OCI-LY7 (cell line): ENCODE measurements around the gene FGF7.

Experiments
- EZH2phosphoT487 ChIP-seq: fragments of 200-600 bp; sonication (generic); IDR thresholded peaks from 2 replicates; pipeline ENCODE4 v1.6.1; 2018; ENCODE audit warnings: low read depth, borderline replicate concordance, mild to moderate bottlenecking, mixed run types, antibody characterized with exemption, low read length, moderate library complexity, mixed read lengths
- TF ChIP-seq, protein P1 (sequence below): fragments of 200-600 bp; sonication (generic); conservative IDR thresholded peaks from 2 replicates; pipeline ENCODE4 v1.5.1; 2014; ENCODE audit warnings: mild to moderate bottlenecking, antibody characterized with exemption, low read length, moderate library complexity, mixed read lengths

DNA sequence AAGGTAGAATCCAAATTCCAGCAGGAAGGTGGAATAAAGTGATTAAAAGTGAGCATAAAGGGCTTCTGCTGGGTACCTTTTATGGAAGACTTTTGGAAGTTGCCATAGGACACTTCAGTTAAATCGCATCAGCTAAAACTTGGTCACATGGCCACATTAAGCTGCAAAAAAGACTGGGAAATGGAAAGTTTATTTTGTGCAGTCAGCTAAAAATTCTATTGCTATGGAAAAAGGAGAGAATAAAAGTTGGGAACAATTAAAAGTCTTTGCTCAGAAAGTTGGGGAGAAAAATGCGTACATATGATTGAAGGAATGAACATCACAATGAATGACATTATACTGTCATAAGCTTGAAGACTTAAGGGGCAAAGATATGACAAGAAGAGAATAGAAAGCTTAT is 49.3 kb downstream of the FGF7 start:
- TF ChIP-seq, protein P1, sequence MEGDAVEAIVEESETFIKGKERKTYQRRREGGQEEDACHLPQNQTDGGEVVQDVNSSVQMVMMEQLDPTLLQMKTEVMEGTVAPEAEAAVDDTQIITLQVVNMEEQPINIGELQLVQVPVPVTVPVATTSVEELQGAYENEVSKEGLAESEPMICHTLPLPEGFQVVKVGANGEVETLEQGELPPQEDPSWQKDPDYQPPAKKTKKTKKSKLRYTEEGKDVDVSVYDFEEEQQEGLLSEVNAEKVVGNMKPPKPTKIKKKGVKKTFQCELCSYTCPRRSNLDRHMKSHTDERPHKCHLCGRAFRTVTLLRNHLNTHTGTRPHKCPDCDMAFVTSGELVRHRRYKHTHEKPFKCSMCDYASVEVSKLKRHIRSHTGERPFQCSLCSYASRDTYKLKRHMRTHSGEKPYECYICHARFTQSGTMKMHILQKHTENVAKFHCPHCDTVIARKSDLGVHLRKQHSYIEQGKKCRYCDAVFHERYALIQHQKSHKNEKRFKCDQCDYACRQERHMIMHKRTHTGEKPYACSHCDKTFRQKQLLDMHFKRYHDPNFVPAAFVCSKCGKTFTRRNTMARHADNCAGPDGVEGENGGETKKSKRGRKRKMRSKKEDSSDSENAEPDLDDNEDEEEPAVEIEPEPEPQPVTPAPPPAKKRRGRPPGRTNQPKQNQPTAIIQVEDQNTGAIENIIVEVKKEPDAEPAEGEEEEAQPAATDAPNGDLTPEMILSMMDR, result no peak
- no peak for TF ChIP-seq EZH2phosphoT487
